HG03378 (cell line): ENCODE data around the gene GFRA4.

Experiments
- ATAC-seq: cut with Tn5 transposase; IDR thresholded peaks from one replicate; pipeline ENCODE4 v1.9.1; 2021; ENCODE audit warnings: mild to moderate bottlenecking, moderate library complexity; ENCODE audit not compliant: unreplicated experiment

GFRA4 gene

GRCh38 chr20:3696200-3696599, 33.0 kb upstream of the GFRA4 start:
- ATAC-seq, result no peak

- no peak for ATAC-seq
Observed at GRCh38 chr20:3694864-3695263, 31.7 kb upstream of the GFRA4 start.

- ATAC-seq, result no peak
Observed at GRCh38 chr20:3693376-3693775, 30.2 kb upstream of the GFRA4 start.

GRCh38 chr20:3692706-3693294, 29.6 kb upstream of the GFRA4 start:
- ATAC-seq, result no peak

GRCh38 chr20:3691897-3692296, 28.7 kb upstream of the GFRA4 start:
- no peak for ATAC-seq

- ATAC-seq, result no peak
Observed at GRCh38 chr20:3691306-3691705, 28.1 kb upstream of the GFRA4 start.

GRCh38 chr20:3690413-3690812, 27.2 kb upstream of the GFRA4 start:
- ATAC-seq, result no peak

GRCh38 chr20:3689978-3690377, 26.8 kb upstream of the GFRA4 start:
- no peak for ATAC-seq

GRCh38 chr20:3687655-3688054, 24.5 kb upstream of the GFRA4 start:
- ATAC-seq, result no peak

GRCh38 chr20:3686867-3687321, 23.7 kb upstream of the GFRA4 start:
- no peak for ATAC-seq

- no peak for ATAC-seq
Observed at GRCh38 chr20:3686421-3686820, 23.2 kb upstream of the GFRA4 start.

GRCh38 chr20:3685341-3685740, 22.1 kb upstream of the GFRA4 start:
- ATAC-seq, result no peak

- no peak for ATAC-seq
Observed at GRCh38 chr20:3681931-3682781, 19.0 kb upstream of the GFRA4 start, which contains the start of gene ADAM33. TSS of gene ADAM33 (minus strand) at chr20:3682010. CDS start at chr20:3682004, 6 bp downstream.

GRCh38 chr20:3681352-3681930, 18.2 kb upstream of the GFRA4 start:
- no peak for ATAC-seq

- no peak for ATAC-seq
Observed at GRCh38 chr20:3680701-3681351, 17.6 kb upstream of the GFRA4 start.

- ATAC-seq, result no peak
Observed at GRCh38 chr20:3679749-3680700, 16.8 kb upstream of the GFRA4 start.

GRCh38 chr20:3678856-3679720, 15.9 kb upstream of the GFRA4 start:
- ATAC-seq, result no peak

- ATAC-seq, result no peak
Observed at GRCh38 chr20:3678198-3678597, 15.0 kb upstream of the GFRA4 start.

- no peak for ATAC-seq
Observed at GRCh38 chr20:3677733-3678132, 14.5 kb upstream of the GFRA4 start.
